ENCODE data around the gene ZNF266. TPM values are rescaled to one million over a fixed set of nuclear protein-coding genes. Genes with fewer than 3 reads are reported as not detected.

The ZNF266 gene
- total and polyA plus RNA-seq, 2 of the 13 experiments (the other 11 are each of a cell fraction or from before 2014, with no cell fraction given): 19.8 to 20.8 TPM

- TF ChIP-seq ZHX1 (CRISPR knock-in tag; IDR thresholded peaks at IDR 0.05; ENCODE audit: low read depth): no peak
- TF ChIP-seq ZBTB49 (CRISPR knock-in tag; IDR thresholded peaks at IDR 0.05; ENCODE audit: borderline replicate concordance): no peak
- TF ChIP-seq GABPA (IDR thresholded peaks at IDR 0.05; ENCODE audit: low read depth, low read length): peak; percentile 89
- TF ChIP-seq GABPA (CRISPR knock-in tag; IDR thresholded peaks at IDR 0.05; ENCODE audit: low read depth): peak; percentile 97
- no peak for TF ChIP-seq KLF9 (CRISPR knock-in tag; IDR thresholded peaks at IDR 0.05; ENCODE audit: low read depth)
- 0 out of 2 replicates have a peak, but pooled peaks have one; percentile 42 for TF ChIP-seq ZNF329 (CRISPR knock-in tag; IDR thresholded peaks at IDR 0.05; ENCODE audit: low read depth)
- no peak for TF ChIP-seq PRMT3 (CRISPR knock-in tag; IDR thresholded peaks at IDR 0.05; ENCODE audit: borderline replicate concordance, low read depth)
- no peak for TF ChIP-seq CBFB (CRISPR knock-in tag; IDR thresholded peaks at IDR 0.05)
- no peak for TF ChIP-seq KIAA2018 (CRISPR knock-in tag; IDR thresholded peaks at IDR 0.05; ENCODE audit: borderline replicate concordance)
- no peak; the same call in 1 of the 2 replicates for TF ChIP-seq MTA1 (CRISPR knock-in tag; IDR thresholded peaks at IDR 0.05; ENCODE audit: borderline replicate concordance)
- TF ChIP-seq SETDB1 (CRISPR knock-in tag; IDR thresholded peaks at IDR 0.05; ENCODE audit: borderline replicate concordance): no peak
- TF ChIP-seq KLF13 (CRISPR knock-in tag; IDR thresholded peaks at IDR 0.05): no peak
- TF ChIP-seq ZFP90 (CRISPR knock-in tag; IDR thresholded peaks at IDR 0.05; ENCODE audit: borderline replicate concordance): peak; percentile 48; the same call in 1 of the 2 replicates
- no peak for TF ChIP-seq BHLHE40 (IDR thresholded peaks at IDR 0.05; ENCODE audit: low read length)
- TF ChIP-seq CCAR2 (optimal IDR thresholded peaks at IDR 0.05; ENCODE audit: low read depth, low read length): no peak
Observed at GRCh38 chr19:9435279-9436268, at the start of gene ZNF266 (continued).
